ENCODE data around the gene BTBD17. TPM values are rescaled to one million over a fixed set of nuclear protein-coding genes. Genes with fewer than 3 reads are reported as not detected.

Gene BTBD17
- total and polyA plus RNA-seq, 4 donors = 9.4 to 31.0 (median 17.7) TPM

- peaks cover 23% of the 10 kb centered on the region for H3K36me3 ChIP-seq (ENCODE audit: control insufficient read depth, insufficient read depth, low read length)
- H3K9me3 ChIP-seq (ENCODE audit: control insufficient read depth, insufficient read depth, low read length) = no peaks in the 10 kb centered on the region
- H3K4me3 ChIP-seq (ENCODE audit: low read depth, low read length) = no peak overlapping the region
- peaks cover 21% of the 10 kb centered on the region for H3K4me1 ChIP-seq (ENCODE audit: control insufficient read depth, insufficient read depth, low read length)
- no peak overlapping the region for H3K27ac ChIP-seq (ENCODE audit: low read depth, low read length)
- 80% methylated on average over 5 of the region's 10 CpGs for WGBS (ENCODE audit: insufficient coverage)
- H3K27me3 ChIP-seq (ENCODE audit: control insufficient read depth, insufficient read depth, low read length) = peaks cover 59% of the 10 kb centered on the region
- DNase-seq (ENCODE audit: low read depth in 4 of 6, low spot score in 6 of 6) = peak in 1 of 6 donors; percentile 19
Measured at GRCh38 chr17:74353446-74354060, 8.1 kb downstream of the BTBD17 start.

- WGBS (ENCODE audit: insufficient coverage) = 3% methylated on average over 55 of the region's 55 CpGs
- Histone ChIP-seq H3K9me3 (ENCODE audit: control insufficient read depth, insufficient read depth, low read length) (no peaks in the 10 kb centered on the region), H3K36me3 (ENCODE audit: control insufficient read depth, insufficient read depth, low read length) (peaks cover 17% of the 10 kb centered on the region), H3K4me1 (ENCODE audit: control insufficient read depth, insufficient read depth, low read length) (peaks cover 13% of the 10 kb centered on the region), H3K27ac (ENCODE audit: low read depth, low read length) (no peak overlapping the region), H3K4me3 (ENCODE audit: low read depth, low read length) (no peak overlapping the region), H3K27me3 (ENCODE audit: control insufficient read depth, insufficient read depth, low read length) (peaks cover 50% of the 10 kb centered on the region)
- DNase-seq (ENCODE audit: low read depth in 4 of 6, low spot score in 6 of 6) = peak in 2 of 6 donors; percentile 35 to 67
Measured at GRCh38 chr17:74351552-74352210, 10.0 kb downstream of the BTBD17 start.

- Histone ChIP-seq H3K4me1 (ENCODE audit: control insufficient read depth, insufficient read depth, low read length) (peaks cover 11% of the 10 kb centered on the region), H3K9me3 (ENCODE audit: control insufficient read depth, insufficient read depth, low read length) (no peaks in the 10 kb centered on the region), H3K27ac (ENCODE audit: low read depth, low read length) (no peak overlapping the region), H3K27me3 (ENCODE audit: control insufficient read depth, insufficient read depth, low read length) (peaks cover 43% of the 10 kb centered on the region), H3K4me3 (ENCODE audit: low read depth, low read length) (no peak overlapping the region), H3K36me3 (ENCODE audit: control insufficient read depth, insufficient read depth, low read length) (peaks cover 9% of the 10 kb centered on the region)
- no peak for DNase-seq (ENCODE audit: low read depth in 4 of 6, low spot score in 6 of 6)
- WGBS (ENCODE audit: insufficient coverage) = 87% methylated on average over 20 of the region's 20 CpGs
Measured at GRCh38 chr17:74350486-74350885, 11.2 kb downstream of the BTBD17 start.

DNA sequence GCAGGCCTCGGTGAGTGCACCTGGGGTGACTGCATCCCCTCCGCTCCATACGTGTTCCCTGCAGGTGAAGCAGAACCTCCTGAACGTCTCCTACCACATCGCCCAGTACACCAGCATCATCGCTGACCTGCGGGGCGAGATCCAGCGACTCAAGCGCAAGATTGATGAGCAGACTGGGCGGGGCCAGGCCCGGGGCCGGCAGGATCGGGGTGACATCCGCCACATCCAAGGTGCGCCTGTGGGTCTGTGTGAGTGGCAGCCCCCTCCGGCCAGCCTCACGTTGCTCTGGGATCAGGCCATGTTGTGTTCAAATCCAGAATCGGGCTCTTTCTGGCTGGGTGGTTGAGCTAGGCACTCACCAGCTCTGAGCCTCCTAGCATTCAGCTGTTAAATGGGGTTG, 12.5 kb downstream of the BTBD17 start:
- WGBS (ENCODE audit: insufficient coverage) = 77% methylated on average over 19 of the region's 19 CpGs
- Histone ChIP-seq H3K36me3 (ENCODE audit: control insufficient read depth, insufficient read depth, low read length) (no peaks in the 10 kb centered on the region), H3K4me3 (ENCODE audit: low read depth, low read length) (no peak overlapping the region), H3K27me3 (ENCODE audit: control insufficient read depth, insufficient read depth, low read length) (peaks cover 36% of the 10 kb centered on the region), H3K4me1 (ENCODE audit: control insufficient read depth, insufficient read depth, low read length) (peaks cover 11% of the 10 kb centered on the region), H3K27ac (ENCODE audit: low read depth, low read length) (no peak overlapping the region), H3K9me3 (ENCODE audit: control insufficient read depth, insufficient read depth, low read length) (no peaks in the 10 kb centered on the region)
- DNase-seq (ENCODE audit: low read depth in 4 of 6, low spot score in 6 of 6) = no peak

- no peaks in the 10 kb centered on the region for H3K9me3 ChIP-seq (ENCODE audit: control insufficient read depth, insufficient read depth, low read length)
- WGBS (ENCODE audit: insufficient coverage) = 87% methylated on average over 12 of the region's 14 CpGs
- DNase-seq (ENCODE audit: low read depth in 4 of 6, low spot score in 6 of 6) = no peak
- no peak overlapping the region for H3K4me3 ChIP-seq (ENCODE audit: low read depth, low read length)
- H3K27ac ChIP-seq (ENCODE audit: low read depth, low read length) = no peak overlapping the region
- no peaks in the 10 kb centered on the region for H3K36me3 ChIP-seq (ENCODE audit: control insufficient read depth, insufficient read depth, low read length)
- H3K4me1 ChIP-seq (ENCODE audit: control insufficient read depth, insufficient read depth, low read length) = peaks cover 11% of the 10 kb centered on the region
- peaks cover 23% of the 10 kb centered on the region for H3K27me3 ChIP-seq (ENCODE audit: control insufficient read depth, insufficient read depth, low read length)
Measured at GRCh38 chr17:74347646-74348045, 14.0 kb downstream of the BTBD17 start.

DNA sequence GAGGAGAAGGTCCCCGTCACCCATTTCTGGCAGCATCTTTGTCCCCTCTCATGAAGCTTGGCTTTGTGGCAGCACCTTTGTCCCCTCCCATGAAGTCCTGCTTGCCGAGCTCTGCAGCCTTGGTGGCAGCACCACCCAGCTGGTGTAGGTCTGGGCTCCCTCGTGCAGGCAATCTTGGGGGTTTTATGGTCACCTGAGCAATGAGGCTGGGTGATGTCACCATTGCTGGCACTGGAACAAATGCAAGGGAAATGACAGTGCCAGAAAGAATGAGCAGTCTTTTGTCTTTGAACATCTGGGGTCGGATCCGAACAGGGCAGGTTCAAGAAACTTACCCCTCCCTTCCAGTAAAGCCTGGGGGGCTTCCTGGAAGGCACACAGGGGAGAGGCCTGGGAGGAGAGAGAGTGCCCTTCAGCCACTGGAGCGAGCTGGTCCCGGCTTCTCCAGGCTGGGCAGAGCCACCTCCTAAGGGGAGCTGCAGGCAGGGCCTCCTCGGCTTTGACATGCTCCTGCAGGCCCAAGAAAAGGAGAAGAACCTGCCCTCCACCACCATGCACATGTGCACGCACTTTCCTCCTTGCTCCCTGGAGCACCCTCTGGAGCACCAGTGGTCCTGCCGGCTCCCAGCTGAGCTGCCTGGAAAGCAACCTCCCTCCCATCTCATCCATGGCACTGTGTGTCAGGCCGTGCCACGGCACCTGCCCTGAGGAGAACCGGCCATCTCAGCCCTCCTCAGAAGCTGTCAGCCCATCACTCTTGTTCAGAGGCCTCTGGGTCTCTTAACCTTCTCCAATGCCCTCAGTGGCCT, 16.0 kb downstream of the BTBD17 start:
- Histone ChIP-seq H3K27me3 (ENCODE audit: control insufficient read depth, insufficient read depth, low read length) (peaks cover 4% of the 10 kb centered on the region), H3K27ac (ENCODE audit: low read depth, low read length) (no peak overlapping the region)
- DNase-seq (ENCODE audit: low read depth in 4 of 6, low spot score in 6 of 6) = no peak

GRCh38 chr17:74344658-74345057, 17.0 kb downstream of the BTBD17 start:
- Histone ChIP-seq H3K27me3 (ENCODE audit: control insufficient read depth, insufficient read depth, low read length) (no peaks in the 10 kb centered on the region), H3K27ac (ENCODE audit: low read depth, low read length) (no peak overlapping the region), H3K4me3 (ENCODE audit: low read depth, low read length) (no peak overlapping the region), H3K9me3 (ENCODE audit: control insufficient read depth, insufficient read depth, low read length) (no peaks in the 10 kb centered on the region), H3K36me3 (ENCODE audit: control insufficient read depth, insufficient read depth, low read length) (no peaks in the 10 kb centered on the region), H3K4me1 (ENCODE audit: control insufficient read depth, insufficient read depth, low read length) (peaks cover 14% of the 10 kb centered on the region)
- DNase-seq (ENCODE audit: low read depth in 4 of 6, low spot score in 6 of 6) = no peak
- 82% methylated on average over 21 of the region's 21 CpGs for WGBS (ENCODE audit: insufficient coverage)

More for the DNA sequence above, 16.0 kb downstream of the BTBD17 start:
- WGBS (ENCODE audit: insufficient coverage) = 79% methylated on average over 13 of the region's 13 CpGs
- H3K9me3 ChIP-seq (ENCODE audit: control insufficient read depth, insufficient read depth, low read length) = no peaks in the 10 kb centered on the region
- H3K36me3 ChIP-seq (ENCODE audit: control insufficient read depth, insufficient read depth, low read length) = no peaks in the 10 kb centered on the region
- H3K4me3 ChIP-seq (ENCODE audit: low read depth, low read length) = no peak overlapping the region
- H3K4me1 ChIP-seq (ENCODE audit: control insufficient read depth, insufficient read depth, low read length) = peaks cover 4% of the 10 kb centered on the region

DNA sequence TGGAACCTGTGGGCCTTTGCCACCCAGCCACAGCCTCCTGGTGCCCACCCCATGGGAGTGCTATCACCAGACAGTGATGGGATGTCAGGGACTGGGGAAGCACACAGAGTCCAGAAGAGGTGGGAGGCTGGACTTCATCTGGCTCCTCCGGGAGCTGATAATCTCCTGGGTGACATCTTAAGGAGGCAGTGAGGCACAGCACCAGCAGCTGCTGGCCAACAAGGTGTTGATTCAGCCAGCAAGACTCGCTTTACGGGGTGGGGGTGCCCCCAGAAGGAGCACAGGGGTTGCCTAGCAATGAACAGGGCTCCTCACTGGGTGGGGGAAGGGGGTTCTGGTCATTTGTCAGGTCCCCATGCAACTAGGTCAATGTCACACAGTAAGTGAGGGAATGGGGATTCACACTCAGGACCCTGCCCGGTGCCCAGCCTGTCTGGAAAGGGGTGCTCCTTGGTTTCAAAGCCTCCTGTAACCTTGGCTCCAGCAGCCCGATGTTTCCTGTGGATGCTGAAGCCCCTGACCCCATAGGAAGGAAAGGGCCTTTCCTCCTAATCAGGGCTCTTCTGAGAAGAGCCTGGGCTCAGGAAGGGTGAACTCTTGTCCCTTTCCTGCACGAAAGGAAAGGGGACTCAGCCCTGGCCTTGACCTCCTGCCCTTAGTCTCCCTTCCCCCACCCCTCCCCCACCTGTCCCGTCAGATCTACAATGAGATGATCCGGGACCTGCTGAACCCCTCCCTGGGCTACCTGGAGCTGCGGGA, 18.0 kb downstream of the BTBD17 start:
- WGBS (ENCODE audit: insufficient coverage) = 65% methylated on average over 9 of the region's 9 CpGs
- no peaks in the 10 kb centered on the region for H3K9me3 ChIP-seq (ENCODE audit: control insufficient read depth, insufficient read depth, low read length)
- H3K27me3 ChIP-seq (ENCODE audit: control insufficient read depth, insufficient read depth, low read length) = no peaks in the 10 kb centered on the region
- DNase-seq (ENCODE audit: low read depth in 4 of 6, low spot score in 6 of 6) = no peak
- peaks cover 18% of the 10 kb centered on the region for H3K4me1 ChIP-seq (ENCODE audit: control insufficient read depth, insufficient read depth, low read length)
- no peak overlapping the region for H3K27ac ChIP-seq (ENCODE audit: low read depth, low read length)
- H3K36me3 ChIP-seq (ENCODE audit: control insufficient read depth, insufficient read depth, low read length) = peaks cover 2% of the 10 kb centered on the region
- no peak overlapping the region for H3K4me3 ChIP-seq (ENCODE audit: low read depth, low read length)

DNA sequence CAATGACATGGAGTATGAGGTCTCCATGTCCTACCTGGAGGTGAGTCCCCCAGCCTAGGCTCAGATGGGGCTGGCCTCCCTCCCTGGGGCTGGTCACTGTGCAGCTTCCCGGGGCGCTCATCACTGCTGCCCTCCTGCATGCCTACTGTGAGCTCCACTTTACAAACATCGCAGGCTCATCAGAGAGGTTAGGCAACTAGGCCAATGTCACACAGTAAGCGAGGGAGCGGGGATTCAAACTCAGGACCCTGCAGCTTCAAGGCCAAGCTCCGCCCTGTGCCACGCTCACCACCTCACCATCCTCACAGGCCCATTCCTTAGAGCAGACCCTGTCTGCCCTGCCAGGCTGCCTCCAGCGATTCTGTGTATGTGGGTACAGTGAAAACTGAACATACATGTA, 18.5 kb downstream of the BTBD17 start:
- Histone ChIP-seq H3K27me3 (ENCODE audit: control insufficient read depth, insufficient read depth, low read length) (no peaks in the 10 kb centered on the region), H3K9me3 (ENCODE audit: control insufficient read depth, insufficient read depth, low read length) (no peaks in the 10 kb centered on the region), H3K4me1 (ENCODE audit: control insufficient read depth, insufficient read depth, low read length) (peaks cover 24% of the 10 kb centered on the region), H3K27ac (ENCODE audit: low read depth, low read length) (no peak overlapping the region), H3K36me3 (ENCODE audit: control insufficient read depth, insufficient read depth, low read length) (peaks cover 2% of the 10 kb centered on the region), H3K4me3 (ENCODE audit: low read depth, low read length) (no peak overlapping the region)
- 93% methylated on average over 7 of the region's 8 CpGs for WGBS (ENCODE audit: insufficient coverage)
- DNase-seq (ENCODE audit: low read depth in 4 of 6, low spot score in 6 of 6) = no peak
